NCI-H146 treated with DMSO at 0.1 percent for 48 hours (cell line): ENCODE data around the gene CLEC4E.
"Not testable (repeated sequence)": the region's sequence is repeated elsewhere in the genome, so short reads cannot be mapped to it uniquely, and the experiment has no call there.

Source experiments
- DNase-seq: peaks from one replicate; lab custom pipeline; 2025; ENCODE audit not compliant: unreplicated experiment; lab: John Stamatoyannopoulos, UW

The CLEC4E gene

GRCh38 chr12:8540831-8541230 lies at the start of gene CLEC4E:
TSS of gene CLEC4E (minus strand) at chr12:8540905. CDS start at chr12:8540797, 108 bp downstream.
- not testable (repeated sequence) for DNase-seq

GRCh38 chr12:8589679-8590078 lies 49.0 kb upstream of the CLEC4E start:
- no peak for DNase-seq

- DNase-seq = not testable (repeated sequence)
Measured at GRCh38 chr12:8584478-8584877, 43.8 kb upstream of the CLEC4E start.

GRCh38 chr12:8584004-8584403 lies 43.3 kb upstream of the CLEC4E start:
- no peak for DNase-seq

GRCh38 chr12:8581098-8581784 lies 40.5 kb upstream of the CLEC4E start:
- DNase-seq = no peak

GRCh38 chr12:8577879-8578278 lies 37.2 kb upstream of the CLEC4E start:
- no peak for DNase-seq

- no peak for DNase-seq
Measured at GRCh38 chr12:8572507-8572906, 31.8 kb upstream of the CLEC4E start.

- no peak for DNase-seq
Measured at GRCh38 chr12:8566525-8566924, 25.8 kb upstream of the CLEC4E start.

- DNase-seq = not testable (repeated sequence)
Measured at GRCh38 chr12:8566052-8566451, 25.3 kb upstream of the CLEC4E start.

GRCh38 chr12:8564656-8565055 lies 24.0 kb upstream of the CLEC4E start:
- DNase-seq = no peak

GRCh38 chr12:8563356-8563755 lies 22.7 kb upstream of the CLEC4E start:
- no peak for DNase-seq

- no peak for DNase-seq
Measured at GRCh38 chr12:8562310-8562709, 21.6 kb upstream of the CLEC4E start.

- DNase-seq = no peak
Measured at GRCh38 chr12:8561011-8561410, 20.3 kb upstream of the CLEC4E start.

GRCh38 chr12:8559676-8560075 lies 19.0 kb upstream of the CLEC4E start:
- no peak for DNase-seq

GRCh38 chr12:8556531-8557097 lies 15.9 kb upstream of the CLEC4E start:
- DNase-seq = no peak

GRCh38 chr12:8554451-8555195 lies 13.9 kb upstream of the CLEC4E start:
- DNase-seq = no peak

GRCh38 chr12:8553088-8553627 lies 12.5 kb upstream of the CLEC4E start:
- DNase-seq = no peak

- DNase-seq = no peak
Measured at GRCh38 chr12:8549381-8549780, 8.7 kb upstream of the CLEC4E start.

- no peak for DNase-seq
Measured at GRCh38 chr12:8548192-8548591, 7.5 kb upstream of the CLEC4E start.

- DNase-seq = no peak
Measured at GRCh38 chr12:8547645-8548044, 6.9 kb upstream of the CLEC4E start.

GRCh38 chr12:8546591-8546990 lies 5.9 kb upstream of the CLEC4E start:
- no peak for DNase-seq

- DNase-seq = peak; percentile 43
Measured at GRCh38 chr12:8544295-8544694, 3.6 kb upstream of the CLEC4E start.
